WI38 (cell line): ENCODE data around the gene FNDC1.

Source experiments
- H3K4me3 ChIP-seq: 2 replicates; pipeline ENCODE4 v1.5.1; 2011; ENCODE audit warnings: low read depth, mild to moderate bottlenecking, control low read depth, low read length
- CTCF ChIP-seq: IDR thresholded peaks from 2 replicates; pipeline ENCODE4 v1.5.1; 2012; ENCODE audit warnings: low read depth, mild to moderate bottlenecking, control low read depth, low read length

Gene FNDC1

DNA sequence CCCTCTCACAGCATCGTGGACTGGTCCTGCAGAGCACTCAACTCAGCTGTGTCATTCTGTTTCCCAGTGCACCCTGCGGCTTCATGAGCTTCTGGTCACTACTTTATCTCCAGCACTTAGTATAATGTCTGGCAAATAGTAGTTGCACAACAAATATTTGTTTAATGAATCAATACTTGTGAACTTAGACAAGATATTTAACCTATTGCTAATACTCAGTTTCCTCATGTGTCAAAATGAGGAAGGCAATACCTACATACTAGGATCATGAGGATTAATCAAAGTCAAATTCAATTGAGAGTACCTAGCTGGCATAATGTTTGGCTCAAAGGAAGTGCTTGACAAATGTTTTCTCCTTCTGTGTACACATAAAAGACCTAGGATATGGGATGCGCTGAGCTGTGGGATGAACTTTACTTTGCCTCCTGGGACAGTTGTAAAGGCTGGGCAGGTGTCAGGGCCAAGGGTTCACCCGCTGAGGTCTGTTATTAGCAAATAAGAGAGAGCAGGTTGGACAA, 86.3 kb downstream of the FNDC1 start:
- no peak for TF ChIP-seq CTCF
- H3K4me3 ChIP-seq = no peak overlapping the region

GRCh38 chr6:159256128-159256527, 86.9 kb downstream of the FNDC1 start:
- no peak for TF ChIP-seq CTCF

DNA sequence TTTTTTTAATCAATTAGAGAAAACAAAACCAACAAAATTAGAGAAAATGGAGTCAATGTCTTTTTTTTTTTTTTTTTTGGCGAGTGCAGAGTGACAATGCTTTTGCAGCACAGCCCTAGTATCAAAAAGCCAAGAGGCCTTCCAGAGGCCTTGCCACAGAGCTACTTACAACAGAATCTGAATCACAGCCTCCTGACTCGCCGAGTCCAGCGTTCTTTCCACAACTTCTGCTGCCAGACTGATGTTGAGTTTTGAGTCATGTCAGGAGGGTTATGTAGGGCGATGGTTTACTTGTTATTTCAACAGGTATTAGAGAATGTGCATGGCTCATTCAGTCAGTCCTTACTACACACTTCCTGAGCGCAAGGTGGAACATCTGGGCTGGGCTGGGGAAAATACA, 88.6 kb downstream of the FNDC1 start:
- no peak for TF ChIP-seq CTCF
- no peak overlapping the region for H3K4me3 ChIP-seq

More at GRCh38 chr6:159256128-159256527, 86.9 kb downstream of the FNDC1 start:
- no peak overlapping the region for H3K4me3 ChIP-seq

GRCh38 chr6:159259441-159260125, 90.4 kb downstream of the FNDC1 start:
- no peak for TF ChIP-seq CTCF
- H3K4me3 ChIP-seq = no peak overlapping the region

DNA sequence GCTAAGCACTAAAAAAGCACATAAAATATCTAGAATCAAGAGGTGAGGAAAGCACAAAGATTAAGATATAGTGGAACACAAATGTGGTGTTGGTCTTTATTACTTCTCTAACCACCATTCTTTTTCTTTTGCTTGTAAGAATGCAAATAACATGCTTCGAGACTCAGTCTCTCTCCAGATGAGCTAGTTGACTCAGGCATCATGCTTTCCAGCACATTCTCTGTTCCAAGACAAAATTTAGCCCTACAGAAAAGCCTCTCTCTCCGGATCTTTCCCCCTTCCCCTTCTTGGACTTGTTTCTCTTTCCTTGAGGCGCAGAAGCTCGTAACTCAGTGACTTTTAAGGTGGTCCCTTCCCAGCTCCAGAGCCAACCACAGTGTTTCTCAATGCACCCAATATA, 91.0 kb downstream of the FNDC1 start:
- TF ChIP-seq CTCF = no peak

GRCh38 chr6:159261995-159262394, 92.8 kb downstream of the FNDC1 start:
- no peak for TF ChIP-seq CTCF

More for the DNA sequence above, 91.0 kb downstream of the FNDC1 start:
- no peak overlapping the region for H3K4me3 ChIP-seq

DNA sequence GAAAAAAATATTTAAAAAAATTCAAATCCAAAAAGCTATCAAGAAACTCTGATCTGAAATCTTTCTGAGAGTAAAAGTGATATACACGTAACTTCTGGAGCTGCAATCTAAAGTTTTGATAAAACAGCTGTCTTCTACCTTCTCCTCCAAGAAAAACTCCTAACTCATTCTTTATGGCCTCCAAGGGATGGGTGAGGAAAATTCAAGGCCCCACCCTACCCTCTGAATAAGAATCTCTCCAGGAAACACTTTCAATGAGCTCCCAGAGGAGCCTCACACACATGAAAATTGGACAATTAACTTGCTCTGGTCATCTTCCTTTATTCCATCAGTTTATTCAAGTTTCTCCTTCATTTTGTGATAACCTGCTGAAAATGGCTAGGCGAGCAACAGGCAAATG, 93.4 kb downstream of the FNDC1 start:
- H3K4me3 ChIP-seq = no peak overlapping the region
- no peak for TF ChIP-seq CTCF

More at GRCh38 chr6:159261995-159262394, 92.8 kb downstream of the FNDC1 start:
- H3K4me3 ChIP-seq = no peak overlapping the region
